OCI-LY1 (cell line): ENCODE results near the gene MSRB3.

ENCODE experiments used
- EZH2 ChIP-seq: fragments of 200-600 bp; sonication (generic), shearing (Covaris generic); IDR thresholded peaks from 2 replicates; pipeline ENCODE4 v1.8.0; 2017; ENCODE audit warnings: borderline replicate concordance, mixed run types, mild to moderate bottlenecking, antibody characterized with exemption, low read length, moderate library complexity, mixed read lengths
- TF ChIP-seq, protein P1 (sequence below): fragments of 200-600 bp; sonication (generic), shearing (Covaris generic); IDR thresholded peaks from 2 replicates; pipeline ENCODE4 v1.5.1; 2017; ENCODE audit warnings: mild to moderate bottlenecking, antibody characterized with exemption, low read length, moderate library complexity, mixed read lengths

DNA sequence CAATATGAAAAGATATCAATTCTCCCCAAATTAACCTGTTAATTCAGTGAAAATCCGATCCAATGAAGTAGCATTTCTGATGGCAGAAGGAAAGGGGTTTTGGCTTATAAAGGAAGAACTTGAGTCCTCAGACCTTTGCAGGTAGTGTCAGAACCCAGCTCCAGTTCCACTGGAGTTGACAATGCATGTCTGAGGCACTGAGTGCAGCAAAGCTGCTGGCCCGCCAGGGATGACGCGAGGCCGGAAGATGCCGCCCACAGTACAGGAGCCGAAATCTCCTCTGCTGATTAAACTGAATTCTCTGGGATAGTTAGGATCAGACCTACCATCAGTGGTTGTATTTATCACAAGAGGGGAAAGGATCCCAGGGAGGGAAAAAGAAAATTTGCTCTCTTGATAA lies 220.7 kb downstream of the MSRB3 start:
- TF ChIP-seq, protein P1, sequence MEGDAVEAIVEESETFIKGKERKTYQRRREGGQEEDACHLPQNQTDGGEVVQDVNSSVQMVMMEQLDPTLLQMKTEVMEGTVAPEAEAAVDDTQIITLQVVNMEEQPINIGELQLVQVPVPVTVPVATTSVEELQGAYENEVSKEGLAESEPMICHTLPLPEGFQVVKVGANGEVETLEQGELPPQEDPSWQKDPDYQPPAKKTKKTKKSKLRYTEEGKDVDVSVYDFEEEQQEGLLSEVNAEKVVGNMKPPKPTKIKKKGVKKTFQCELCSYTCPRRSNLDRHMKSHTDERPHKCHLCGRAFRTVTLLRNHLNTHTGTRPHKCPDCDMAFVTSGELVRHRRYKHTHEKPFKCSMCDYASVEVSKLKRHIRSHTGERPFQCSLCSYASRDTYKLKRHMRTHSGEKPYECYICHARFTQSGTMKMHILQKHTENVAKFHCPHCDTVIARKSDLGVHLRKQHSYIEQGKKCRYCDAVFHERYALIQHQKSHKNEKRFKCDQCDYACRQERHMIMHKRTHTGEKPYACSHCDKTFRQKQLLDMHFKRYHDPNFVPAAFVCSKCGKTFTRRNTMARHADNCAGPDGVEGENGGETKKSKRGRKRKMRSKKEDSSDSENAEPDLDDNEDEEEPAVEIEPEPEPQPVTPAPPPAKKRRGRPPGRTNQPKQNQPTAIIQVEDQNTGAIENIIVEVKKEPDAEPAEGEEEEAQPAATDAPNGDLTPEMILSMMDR, result no peak
- TF ChIP-seq EZH2, result no peak
